Activated naive CD8-positive, alpha-beta T cell treated with anti-CD3 and anti-CD28 coated beads, Interleukin-2, amount 50 U/mL, for 24 hours (primary cell): ENCODE measurements around the gene ABCF2.

ENCODE experiments used
- ATAC-seq: fragments of 150-1000 bp; cut with Tn5 transposase; one replicate; pipeline ENCODE4 v1.10.0; 2021
- DNase-seq: peaks from one replicate; pipeline ENCODE4 v3.0.0; 2021
- H3K27ac Mint-ChIP-seq: one replicate; pipeline ENCODE4 v1.8.0; 2021; ENCODE audit warnings: mild to moderate bottlenecking, mixed read lengths
- H3K27me3 Mint-ChIP-seq: one replicate; pipeline ENCODE4 v1.8.0; 2021; ENCODE audit warnings: mixed read lengths
- H3K36me3 Mint-ChIP-seq: one replicate; pipeline ENCODE4 v1.8.0; 2021; ENCODE audit warnings: low read depth, mixed read lengths
- H3K4me1 Mint-ChIP-seq: one replicate; pipeline ENCODE4 v1.8.0; 2021; ENCODE audit warnings: mixed read lengths
- H3K4me3 Mint-ChIP-seq: one replicate; pipeline ENCODE4 v1.8.0; 2021; ENCODE audit warnings: mild to moderate bottlenecking, moderate library complexity, mixed read lengths
- H3K9me3 Mint-ChIP-seq: one replicate; pipeline ENCODE4 v1.8.0; 2021; ENCODE audit warnings: mixed read lengths

Gene ABCF2

DNA sequence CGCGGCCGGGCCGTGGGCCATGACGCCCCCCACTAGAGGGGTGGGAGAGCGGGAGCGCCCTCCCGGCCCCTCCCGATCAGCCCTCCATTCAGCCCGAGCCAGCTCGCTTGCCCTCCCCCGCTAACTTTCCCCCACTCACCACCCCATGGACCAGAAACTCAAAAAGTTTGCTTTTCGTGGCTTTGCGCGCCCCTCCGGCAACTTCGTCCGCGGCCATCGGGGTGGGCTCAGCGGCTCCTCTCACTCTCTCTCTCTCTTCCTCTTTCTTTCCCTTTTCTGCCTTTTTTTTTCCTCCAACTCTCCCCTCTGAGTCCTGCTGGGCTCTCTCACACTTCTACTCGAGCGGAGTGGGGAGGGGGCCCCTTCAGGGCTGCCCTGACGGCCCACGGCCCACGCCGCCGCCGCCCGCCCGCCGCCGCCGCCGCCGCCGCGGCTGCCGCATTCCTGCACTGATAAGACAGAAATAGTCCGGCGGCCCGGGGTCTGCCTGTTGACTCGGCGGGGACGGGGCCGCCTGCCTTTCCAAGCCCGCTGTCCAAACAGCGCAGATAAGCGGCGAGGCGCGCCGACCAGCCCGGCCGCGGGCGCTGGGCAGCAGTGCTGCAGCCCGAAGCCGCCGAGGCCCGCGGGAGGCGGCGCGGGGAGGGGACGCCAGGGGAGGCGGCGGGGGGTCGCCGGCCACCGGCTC, 21.5 kb upstream of the ABCF2 start, which contains the start of gene SMARCD3:
TSS of gene SMARCD3 (minus strand) at position 349 of the 688 bp plus-strand sequence. CDS start at position 217, 132 bp downstream.
- H3K27me3 Mint-ChIP-seq, result peaks cover 48% of the 10 kb centered on the region
- ATAC-seq, result no peak
- DNase-seq, result no peak
- H3K27ac Mint-ChIP-seq, result no peak within 1 kb of the TSS
- H3K4me3 Mint-ChIP-seq, result peak within 1 kb of the TSS; percentile 75
- H3K9me3 Mint-ChIP-seq, result no peaks in the 10 kb centered on the region
- peaks cover 46% of the 10 kb centered on the region for H3K4me1 Mint-ChIP-seq
- H3K36me3 Mint-ChIP-seq, result no peaks in the 10 kb centered on the region

- peak overlapping the region; percentile 75 for H3K4me3 Mint-ChIP-seq
- H3K36me3 Mint-ChIP-seq, result no peaks in the 10 kb centered on the region
- no peak overlapping the region for H3K27ac Mint-ChIP-seq
- DNase-seq (no peak), ATAC-seq (no peak)
- peaks cover 47% of the 10 kb centered on the region for H3K27me3 Mint-ChIP-seq
- H3K4me1 Mint-ChIP-seq, result peaks cover 53% of the 10 kb centered on the region
- H3K9me3 Mint-ChIP-seq, result no peaks in the 10 kb centered on the region
Measured at GRCh38 chr7:151247611-151248345, 20.8 kb upstream of the ABCF2 start.

- Mint-ChIP-seq H3K4me3 (no peak overlapping the region), H3K4me1 (peaks cover 50% of the 10 kb centered on the region), H3K36me3 (no peaks in the 10 kb centered on the region), H3K9me3 (no peaks in the 10 kb centered on the region), H3K27ac (no peak overlapping the region), H3K27me3 (peaks cover 41% of the 10 kb centered on the region)
- ATAC-seq (no peak), DNase-seq (no peak)
Measured at GRCh38 chr7:151246851-151247580, 20.0 kb upstream of the ABCF2 start.

GRCh38 chr7:151246102-151246850, 19.3 kb upstream of the ABCF2 start:
- peaks cover 50% of the 10 kb centered on the region for H3K4me1 Mint-ChIP-seq
- ATAC-seq (no peak), DNase-seq (no peak)
- H3K4me3 Mint-ChIP-seq, result no peak overlapping the region
- no peak overlapping the region for H3K27ac Mint-ChIP-seq
- H3K27me3 Mint-ChIP-seq, result peaks cover 41% of the 10 kb centered on the region
- H3K36me3 Mint-ChIP-seq, result no peaks in the 10 kb centered on the region
- no peaks in the 10 kb centered on the region for H3K9me3 Mint-ChIP-seq

DNA sequence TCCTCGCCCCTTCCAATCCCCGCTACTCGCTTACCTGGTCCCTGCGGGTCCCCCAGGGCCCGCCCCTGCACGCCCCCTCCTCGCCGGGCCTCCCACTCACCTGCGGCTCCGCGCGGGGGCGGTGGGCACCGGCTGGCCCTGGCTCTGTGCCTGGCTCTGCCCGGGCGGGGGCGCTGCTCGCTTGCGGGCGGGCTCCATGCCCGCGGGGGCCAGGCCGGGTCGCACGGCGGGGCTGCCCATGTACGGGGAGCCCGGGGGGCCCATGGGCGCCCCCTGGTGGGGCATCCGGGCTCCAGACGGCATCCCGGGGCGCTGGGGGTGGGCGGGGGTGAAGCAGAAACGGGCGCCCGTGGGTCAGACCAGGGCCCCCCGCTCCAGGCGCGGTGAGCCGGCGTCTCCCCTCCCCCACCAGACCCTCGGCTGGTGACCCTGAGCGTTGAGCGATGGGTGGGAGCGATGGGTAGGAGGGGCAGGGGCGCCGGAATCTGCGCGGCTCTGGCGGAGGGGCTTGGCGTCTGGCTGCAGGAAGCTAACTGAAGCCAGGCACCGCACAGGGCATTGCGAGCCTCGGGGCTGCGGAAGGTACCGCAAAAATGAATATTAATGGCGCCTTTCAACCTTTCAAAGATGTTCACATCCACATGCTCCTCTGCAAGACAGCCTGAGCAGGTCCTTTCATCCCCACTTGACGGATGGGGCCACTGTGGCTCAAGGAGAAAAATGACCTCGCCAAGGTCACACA, 18.5 kb upstream of the ABCF2 start:
- peak; percentile 64 for ATAC-seq
- H3K4me1 Mint-ChIP-seq, result peaks cover 43% of the 10 kb centered on the region
- DNase-seq, result peak; percentile 73
- H3K9me3 Mint-ChIP-seq, result no peaks in the 10 kb centered on the region
- peak overlapping the region; percentile 26 for H3K4me3 Mint-ChIP-seq
- H3K27me3 Mint-ChIP-seq, result peaks cover 33% of the 10 kb centered on the region
- H3K27ac Mint-ChIP-seq, result no peak overlapping the region
- no peaks in the 10 kb centered on the region for H3K36me3 Mint-ChIP-seq

DNA sequence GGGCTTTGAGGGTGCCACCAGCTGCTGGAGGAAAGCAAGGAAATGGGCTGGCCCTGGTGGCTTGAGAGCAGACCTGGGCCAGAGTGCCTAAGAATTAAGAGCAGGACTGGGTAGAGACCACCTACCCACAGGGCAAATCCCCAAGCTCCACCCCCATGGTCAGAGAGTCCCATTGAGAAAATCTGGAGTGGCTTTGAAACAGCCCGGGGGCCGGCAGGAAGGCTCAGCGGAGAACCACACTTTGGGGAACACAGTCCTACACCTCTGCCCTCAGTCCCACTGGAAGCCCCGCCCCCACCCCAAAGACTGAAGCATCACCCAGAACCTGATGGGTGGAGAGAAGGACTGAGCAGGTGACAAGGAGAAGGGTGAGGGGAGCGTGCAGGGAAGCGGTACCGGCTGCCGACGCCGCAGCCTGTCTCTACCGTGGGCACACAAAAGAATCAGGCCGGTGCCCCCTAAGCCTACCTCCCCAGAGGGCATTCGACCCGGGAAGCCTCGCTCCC, 17.9 kb upstream of the ABCF2 start:
- peaks cover 28% of the 10 kb centered on the region for H3K27me3 Mint-ChIP-seq
- DNase-seq, result no peak
- no peaks in the 10 kb centered on the region for H3K36me3 Mint-ChIP-seq
- H3K9me3 Mint-ChIP-seq, result no peaks in the 10 kb centered on the region
- ATAC-seq, result no peak
- H3K4me3 Mint-ChIP-seq, result peak overlapping the region; percentile 26
- H3K4me1 Mint-ChIP-seq, result peaks cover 38% of the 10 kb centered on the region
- H3K27ac Mint-ChIP-seq, result no peak overlapping the region

GRCh38 chr7:151244196-151244840, 17.3 kb upstream of the ABCF2 start:
- ATAC-seq (no peak), DNase-seq (peak; percentile 77)
- Mint-ChIP-seq H3K4me3 (peak overlapping the region; percentile 41), H3K27me3 (peaks cover 24% of the 10 kb centered on the region), H3K36me3 (no peaks in the 10 kb centered on the region), H3K27ac (no peak overlapping the region), H3K9me3 (no peaks in the 10 kb centered on the region), H3K4me1 (peaks cover 37% of the 10 kb centered on the region)

GRCh38 chr7:151243408-151244195, 16.6 kb upstream of the ABCF2 start:
- peak; percentile 31 for DNase-seq
- peaks cover 35% of the 10 kb centered on the region for H3K4me1 Mint-ChIP-seq
- no peaks in the 10 kb centered on the region for H3K36me3 Mint-ChIP-seq
- no peak overlapping the region for H3K27ac Mint-ChIP-seq
- H3K27me3 Mint-ChIP-seq, result peaks cover 22% of the 10 kb centered on the region
- peak overlapping the region; percentile 41 for H3K4me3 Mint-ChIP-seq
- H3K9me3 Mint-ChIP-seq, result no peaks in the 10 kb centered on the region
- no peak for ATAC-seq

- Mint-ChIP-seq H3K27me3 (peaks cover 19% of the 10 kb centered on the region), H3K4me1 (peaks cover 32% of the 10 kb centered on the region), H3K4me3 (peak overlapping the region; percentile 41), H3K36me3 (no peaks in the 10 kb centered on the region), H3K9me3 (no peaks in the 10 kb centered on the region), H3K27ac (no peak overlapping the region)
- no peak for ATAC-seq
- DNase-seq, result no peak
Measured at GRCh38 chr7:151243045-151243349, 16.0 kb upstream of the ABCF2 start.

DNA sequence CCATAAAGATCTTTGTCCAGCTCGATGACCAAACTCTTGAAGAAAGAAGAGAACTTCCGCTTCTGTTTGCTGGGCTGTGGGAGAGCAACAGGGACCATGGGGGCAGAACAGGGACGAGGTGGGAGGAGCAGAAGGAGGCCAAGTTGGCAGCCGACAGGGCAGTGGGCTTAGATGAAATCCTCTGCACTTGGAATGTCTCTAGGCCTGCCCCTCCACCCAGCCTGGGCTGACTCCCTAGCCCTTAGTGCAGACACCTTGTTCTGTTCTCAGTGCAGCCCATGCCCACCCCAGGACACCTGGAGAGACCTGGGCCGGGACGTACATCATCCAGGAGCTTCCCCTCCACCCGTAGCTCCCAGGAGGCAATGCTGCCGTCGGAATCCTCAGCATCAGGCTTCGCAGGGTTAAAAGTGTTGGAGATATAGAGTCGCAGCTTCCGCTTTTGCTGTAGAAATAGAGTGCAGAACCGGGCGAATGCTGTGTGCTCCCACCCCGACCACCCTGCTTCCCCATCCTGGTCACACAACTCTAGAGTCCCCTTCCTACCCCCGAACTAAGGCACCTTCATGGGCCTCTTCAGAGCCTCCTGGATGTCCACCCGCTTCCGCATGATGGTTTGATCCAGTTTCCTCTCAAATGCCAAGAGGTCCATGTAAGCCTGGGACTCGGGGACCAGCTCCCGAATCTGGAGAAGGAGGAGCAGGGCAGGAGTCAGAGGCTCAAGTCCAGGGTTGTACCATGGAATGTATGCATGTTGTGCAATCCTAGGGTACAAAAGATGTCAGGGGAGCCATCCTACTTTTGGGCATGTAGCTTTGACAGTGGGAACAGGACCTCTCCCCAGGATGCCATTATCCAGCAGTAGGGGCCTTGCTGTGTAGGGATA, 15.4 kb upstream of the ABCF2 start:
- Mint-ChIP-seq H3K27ac (no peak overlapping the region), H3K9me3 (no peaks in the 10 kb centered on the region), H3K36me3 (no peaks in the 10 kb centered on the region), H3K4me3 (no peak overlapping the region), H3K27me3 (peaks cover 13% of the 10 kb centered on the region), H3K4me1 (peaks cover 28% of the 10 kb centered on the region)
- no peak for ATAC-seq
- no peak for DNase-seq

DNA sequence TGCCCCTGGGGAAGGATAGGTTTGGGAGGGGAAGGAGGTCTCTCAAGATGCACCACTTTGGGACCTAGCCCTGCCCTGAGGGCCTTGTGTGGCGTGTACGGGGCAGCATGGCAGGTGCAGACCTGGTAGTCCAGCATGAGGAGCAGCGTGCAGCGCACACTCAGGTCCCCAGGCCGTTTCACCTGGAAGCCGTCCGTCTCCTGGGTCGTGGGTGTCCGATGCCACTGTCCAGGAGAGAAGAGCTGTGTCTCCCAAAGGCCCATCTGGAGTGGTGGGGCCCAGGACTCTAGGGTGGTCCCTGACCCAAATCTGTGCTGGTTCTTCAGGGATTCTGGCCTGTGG, 14.7 kb upstream of the ABCF2 start:
- Mint-ChIP-seq H3K4me1 (peaks cover 28% of the 10 kb centered on the region), H3K9me3 (no peaks in the 10 kb centered on the region), H3K36me3 (peaks cover 3% of the 10 kb centered on the region), H3K27ac (no peak overlapping the region), H3K4me3 (no peak overlapping the region), H3K27me3 (peaks cover 10% of the 10 kb centered on the region)
- no peak for ATAC-seq
- DNase-seq, result no peak
